NB4 (cell line): ENCODE data around the gene CIAO3.

Source experiments
- CTCF ChIP-seq: IDR thresholded peaks from one replicate; pipeline ENCODE4 v1.5.1; 2012; ENCODE audit warnings: low read depth, low read length
- MAX ChIP-seq: IDR thresholded peaks from 2 replicates; pipeline ENCODE4 v1.6.1; 2011; ENCODE audit warnings: low read depth, low read length
- MYC ChIP-seq: IDR thresholded peaks from 2 replicates; pipeline ENCODE4 v1.6.1; 2011; ENCODE audit warnings: low read depth, low read length
- POLR2A ChIP-seq: IDR thresholded peaks from 2 replicates; pipeline ENCODE4 v1.6.1; 2011; ENCODE audit warnings: mild to moderate bottlenecking; ENCODE audit not compliant: insufficient read length; ENCODE audit errors: extremely low read depth

GRCh38 chr16:789191-789850 is 48.5 kb upstream of the CIAO3 start:
- TF ChIP-seq POLR2A (no peak), CTCF (no peak), MYC (no peak), MAX (no peak)
